GM23248 (cell line): Measurements from ENCODE around the gene PPM1H.

Source experiments
- EZH2 ChIP-seq: fragments of 200-600 bp; sonication (generic); IDR thresholded peaks from 2 replicates; pipeline ENCODE4 v1.6.1; 2018; ENCODE audit warnings: antibody characterized with exemption, mild to moderate bottlenecking; ENCODE audit not compliant: insufficient read depth, poor library complexity, severe bottlenecking
- EZH2phosphoT487 ChIP-seq: fragments of 200-600 bp; sonication (generic); IDR thresholded peaks from 2 replicates; pipeline ENCODE4 v1.6.1; 2018; ENCODE audit warnings: antibody characterized with exemption, moderate library complexity, mild to moderate bottlenecking, low read depth; ENCODE audit not compliant: insufficient read depth

DNA sequence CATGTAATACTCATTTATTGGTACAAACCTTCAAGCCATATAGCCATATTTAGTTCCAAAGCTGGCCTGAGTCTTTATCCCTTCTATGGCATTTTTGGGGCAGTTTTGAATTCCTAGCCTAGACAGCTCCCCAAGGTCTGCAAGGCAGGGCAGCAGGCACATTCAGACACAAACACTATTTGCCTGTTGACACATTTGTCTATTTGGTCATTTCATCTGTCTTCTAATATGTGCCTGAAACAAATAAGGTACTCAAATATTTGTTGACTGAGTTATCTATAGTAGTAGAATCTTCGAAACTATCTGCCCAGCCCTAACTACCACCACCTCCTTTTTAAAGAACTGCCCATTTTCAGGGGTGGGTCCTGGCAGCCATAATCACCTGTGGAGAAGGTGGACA lies 9.3 kb downstream of the PPM1H start:
- no peak for TF ChIP-seq EZH2
- TF ChIP-seq EZH2phosphoT487, result no peak
